ENCODE data around the gene TECTA.
"Not testable (repeated sequence)": the region's sequence is repeated elsewhere in the genome, so short reads cannot be mapped to it uniquely, and the experiment has no call there.

DNA sequence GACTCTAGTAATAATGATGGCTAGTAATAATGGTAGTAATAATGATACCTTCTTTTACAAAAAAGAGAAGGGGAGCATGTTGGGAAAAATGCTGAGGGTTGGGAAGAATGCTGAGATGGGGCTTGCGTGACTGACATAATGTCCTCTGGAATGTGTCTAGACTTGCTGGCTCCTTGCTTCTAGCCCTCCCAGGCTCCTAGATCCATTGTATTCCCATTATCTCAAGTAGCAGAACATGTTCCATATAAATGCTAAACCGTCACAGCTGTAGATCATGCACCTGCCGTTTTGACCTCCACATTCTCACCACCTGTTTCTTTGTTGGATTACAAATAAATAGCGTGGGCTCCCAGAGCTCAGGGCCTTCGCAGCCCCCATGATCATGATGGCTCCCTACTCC is 139.0 kb downstream of the TECTA start:
- TF ChIP-seq CTCF (IDR thresholded peaks at IDR 0.05; ENCODE audit: insufficient read depth, low read length); POLR2AphosphoS5 (IDR thresholded peaks at IDR 0.05; ENCODE audit: low read depth); REST (IDR thresholded peaks at IDR 0.05; ENCODE audit: insufficient replicate concordance, low read depth); GABPA (IDR thresholded peaks at IDR 0.05; ENCODE audit: low read depth): not testable (repeated sequence)

All from HL-60 (cell line).